Mesendoderm (in vitro differentiated cells): ENCODE results near the gene HLA-DMA.

Source experiments
- DNase-seq: peaks from one replicate; pipeline ENCODE4 v3.0.0; 2013
- H2AK5ac ChIP-seq: 2 replicates; pipeline ENCODE4 v1.6.1; 2013; ENCODE audit warnings: low read length, inconsistent platforms
- H2BK120ac ChIP-seq: 2 replicates; pipeline ENCODE4 v1.6.1; 2013; ENCODE audit warnings: low read depth, mild to moderate bottlenecking, low read length, moderate library complexity, mixed read lengths
- H2BK15ac ChIP-seq: replicated peaks from 2 replicates; pipeline ENCODE4 v1.6.1; 2013; ENCODE audit warnings: low read depth, mild to moderate bottlenecking, moderate library complexity
- H2BK5ac ChIP-seq: 2 replicates; pipeline ENCODE4 v1.6.1; 2013; ENCODE audit warnings: low read length, inconsistent platforms
- H3K18ac ChIP-seq: 2 replicates; pipeline ENCODE4 v1.6.1; 2013; ENCODE audit warnings: mild to moderate bottlenecking, low read length, mixed read lengths
- H3K23ac ChIP-seq: one replicate; pipeline ENCODE4 v1.6.1; 2013; ENCODE audit warnings: low read length
- H3K27ac ChIP-seq: 2 replicates; pipeline ENCODE4 v1.5.1; 2013; ENCODE audit warnings: low read depth, mild to moderate bottlenecking, inconsistent platforms, low read length, moderate library complexity
- H3K27me3 ChIP-seq: 2 replicates; pipeline ENCODE4 v1.6.1; 2013; ENCODE audit warnings: low read length, control low read depth, mild to moderate bottlenecking, inconsistent platforms; ENCODE audit not compliant: insufficient read depth, poor library complexity
- H3K36me3 ChIP-seq: 2 replicates; pipeline ENCODE4 v1.6.1; 2013; ENCODE audit warnings: low read length, inconsistent platforms; ENCODE audit not compliant: control insufficient read depth, insufficient read depth
- H3K4ac ChIP-seq: one replicate; pipeline ENCODE4 v1.6.1; 2013; ENCODE audit warnings: low read depth, mild to moderate bottlenecking, low read length, moderate library complexity
- H3K4me1 ChIP-seq: 2 replicates; pipeline ENCODE4 v1.6.1; 2013; ENCODE audit warnings: low read depth, low read length, inconsistent platforms; ENCODE audit not compliant: control insufficient read depth
- H3K4me2 ChIP-seq: 2 replicates; pipeline ENCODE4 v1.6.1; 2013; ENCODE audit warnings: low read length
- H3K4me3 ChIP-seq: 2 replicates; pipeline ENCODE4 v1.5.1; 2013; ENCODE audit warnings: mild to moderate bottlenecking, low read length
- H3K56ac ChIP-seq: one replicate; pipeline ENCODE4 v1.6.1; 2013; ENCODE audit warnings: low read length
- H3K79me1 ChIP-seq: 2 replicates; pipeline ENCODE4 v1.6.1; 2013; ENCODE audit warnings: low read length, inconsistent platforms
- H3K79me2 ChIP-seq: 2 replicates; pipeline ENCODE4 v1.6.1; 2013; ENCODE audit warnings: mild to moderate bottlenecking, low read length; ENCODE audit not compliant: control insufficient read depth, insufficient read depth
- H3K9ac ChIP-seq: 2 replicates; pipeline ENCODE4 v1.6.1; 2013; ENCODE audit warnings: low read length, inconsistent platforms
- H4K5ac ChIP-seq: one replicate; pipeline ENCODE4 v1.6.1; 2013; ENCODE audit warnings: low read length
- H4K8ac ChIP-seq: one replicate; pipeline ENCODE4 v1.6.1; 2013; ENCODE audit warnings: low read depth, mild to moderate bottlenecking, control low read depth, low read length, moderate library complexity
- WGBS: extraction: QIAGEN DNeasy Blood & Tissue Kit; methylation state at CpG from one replicate; pipeline ENCODE4 v1.1.7; 2013; ENCODE audit warnings: low lambda C conversion rate, missing lambda C conversion rate; ENCODE audit not compliant: insufficient coverage; ENCODE audit errors: extremely low coverage; 5-methylcytosine and 5-hydroxymethylcytosine counted together

Gene HLA-DMA

DNA sequence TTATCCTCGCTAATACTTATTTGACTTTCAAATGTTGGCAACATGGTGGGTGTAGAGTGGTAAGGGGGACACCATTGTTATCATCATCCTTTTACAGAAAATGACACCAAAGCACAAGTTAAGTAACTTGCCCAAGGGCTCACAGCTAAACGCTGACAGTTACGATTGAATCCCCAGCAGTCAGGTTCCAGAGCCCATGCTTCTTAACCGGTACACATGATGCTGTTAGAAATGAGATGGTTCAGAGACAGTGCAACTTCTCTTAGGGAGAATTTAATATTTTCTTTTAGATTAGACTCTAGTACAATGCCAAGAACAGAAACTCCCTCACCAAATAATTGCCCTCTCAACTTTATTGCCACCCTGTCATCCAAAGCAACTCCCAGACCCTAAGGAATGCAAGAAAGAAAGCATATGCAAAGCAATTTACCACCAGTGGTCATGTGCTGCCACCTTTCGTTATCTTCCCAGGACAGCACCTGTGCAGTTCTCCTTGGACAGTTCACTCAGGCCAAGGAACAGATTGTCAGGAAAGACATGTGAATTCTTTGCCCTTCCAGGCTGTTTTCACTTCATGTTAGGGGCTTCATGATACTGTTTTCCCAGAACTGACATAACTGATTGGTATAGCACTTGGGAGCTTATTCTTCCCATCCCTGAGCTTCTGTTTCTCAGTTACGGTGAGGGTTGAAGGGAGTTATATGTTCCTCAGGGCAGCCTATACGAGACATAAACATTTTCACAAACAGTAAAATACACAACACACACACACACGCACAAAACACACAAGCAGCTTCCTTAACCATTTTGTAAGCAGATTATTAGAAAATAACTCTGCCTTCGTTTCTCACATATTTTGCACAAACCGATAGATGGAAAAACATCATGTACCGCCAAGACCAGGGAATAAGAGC, 5.1 kb downstream of the HLA-DMA start:
- H2BK120ac ChIP-seq = no peak overlapping the region
- no peak overlapping the region for H3K27ac ChIP-seq
- no peak overlapping the region for H2AK5ac ChIP-seq
- no peak overlapping the region for H3K56ac ChIP-seq
- no peak overlapping the region for H3K4me3 ChIP-seq
- H3K79me2 ChIP-seq = no peaks in the 10 kb centered on the region
- no CpG with 5 or more reads among the region's 11 CpGs for WGBS
- H3K79me1 ChIP-seq = no peaks in the 10 kb centered on the region
- H3K27me3 ChIP-seq = no peaks in the 10 kb centered on the region
- H3K4ac ChIP-seq = no peak overlapping the region
- no peak overlapping the region for H4K8ac ChIP-seq
- DNase-seq = peak; percentile 74
- no peak overlapping the region for H3K4me2 ChIP-seq
- no peak overlapping the region for H3K18ac ChIP-seq
- no peak overlapping the region for H2BK5ac ChIP-seq
- H2BK15ac ChIP-seq = no peak overlapping the region
- H4K5ac ChIP-seq = no peak overlapping the region
- no peak overlapping the region for H3K23ac ChIP-seq
- no peaks in the 10 kb centered on the region for H3K36me3 ChIP-seq
- no peak overlapping the region for H3K9ac ChIP-seq
- H3K4me1 ChIP-seq = peaks cover 3% of the 10 kb centered on the region

DNA sequence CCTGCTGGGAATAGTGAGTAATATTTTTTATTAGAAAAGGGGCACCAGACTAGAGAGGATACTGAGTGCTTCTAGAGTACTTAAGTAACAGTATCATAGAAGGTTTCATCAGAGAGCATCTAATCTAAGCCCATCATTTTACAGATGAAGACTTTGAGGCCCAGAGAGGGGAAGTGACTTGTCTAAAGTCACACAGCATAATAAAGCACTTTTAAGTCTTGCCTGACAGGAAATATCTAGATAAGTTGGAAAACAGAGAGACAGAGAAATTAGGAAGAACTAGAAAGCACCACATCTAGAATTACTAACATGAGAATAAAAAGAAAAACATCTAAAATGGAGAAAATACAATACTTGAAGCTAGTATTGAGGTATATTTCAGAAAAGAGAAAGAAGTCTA, 6.0 kb downstream of the HLA-DMA start:
- Histone ChIP-seq H3K4me3 (no peak overlapping the region), H3K4me1 (no peaks in the 10 kb centered on the region), H3K56ac (no peak overlapping the region), H3K79me2 (no peaks in the 10 kb centered on the region), H3K27me3 (no peaks in the 10 kb centered on the region), H3K4me2 (no peak overlapping the region), H3K23ac (no peak overlapping the region), H4K5ac (no peak overlapping the region), H2BK15ac (no peak overlapping the region), H2BK120ac (no peak overlapping the region), H4K8ac (no peak overlapping the region), H3K79me1 (no peaks in the 10 kb centered on the region), H3K36me3 (no peaks in the 10 kb centered on the region), H2AK5ac (no peak overlapping the region), H3K27ac (no peak overlapping the region), H3K4ac (no peak overlapping the region), H3K18ac (no peak overlapping the region), H2BK5ac (no peak overlapping the region), H3K9ac (no peak overlapping the region)
- no peak for DNase-seq

DNA sequence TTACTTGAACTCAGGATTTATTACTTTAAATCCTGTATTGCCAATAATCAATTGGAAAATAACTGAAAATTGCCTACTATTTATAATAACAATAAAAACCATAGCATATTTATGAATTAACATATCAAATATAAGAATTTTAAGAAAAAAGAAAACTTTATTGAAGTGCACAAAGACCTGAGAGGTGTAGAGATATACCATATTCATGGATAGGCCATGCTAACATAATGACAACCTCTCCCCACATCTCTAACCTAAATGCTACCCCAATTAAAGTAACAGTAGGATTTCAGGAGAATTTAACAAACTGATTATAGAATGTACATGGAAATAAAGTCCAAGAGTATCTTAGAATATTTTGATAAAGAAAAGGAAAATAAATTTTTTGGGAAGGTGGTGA, 6.9 kb downstream of the HLA-DMA start:
- H3K18ac ChIP-seq = no peak overlapping the region
- H3K79me1 ChIP-seq = no peaks in the 10 kb centered on the region
- H4K5ac ChIP-seq = no peak overlapping the region
- H3K36me3 ChIP-seq = no peaks in the 10 kb centered on the region
- H3K27ac ChIP-seq = no peak overlapping the region
- H3K4me2 ChIP-seq = no peak overlapping the region
- no peak overlapping the region for H3K56ac ChIP-seq
- H2BK5ac ChIP-seq = no peak overlapping the region
- H3K79me2 ChIP-seq = no peaks in the 10 kb centered on the region
- H3K23ac ChIP-seq = no peak overlapping the region
- H2BK120ac ChIP-seq = no peak overlapping the region
- no peak overlapping the region for H3K4ac ChIP-seq
- H3K4me3 ChIP-seq = no peak overlapping the region
- H2BK15ac ChIP-seq = no peak overlapping the region
- H2AK5ac ChIP-seq = no peak overlapping the region
- H3K4me1 ChIP-seq = no peaks in the 10 kb centered on the region
- no peak overlapping the region for H3K9ac ChIP-seq
- H3K27me3 ChIP-seq = no peaks in the 10 kb centered on the region
- no peak for DNase-seq
- H4K8ac ChIP-seq = no peak overlapping the region

DNA sequence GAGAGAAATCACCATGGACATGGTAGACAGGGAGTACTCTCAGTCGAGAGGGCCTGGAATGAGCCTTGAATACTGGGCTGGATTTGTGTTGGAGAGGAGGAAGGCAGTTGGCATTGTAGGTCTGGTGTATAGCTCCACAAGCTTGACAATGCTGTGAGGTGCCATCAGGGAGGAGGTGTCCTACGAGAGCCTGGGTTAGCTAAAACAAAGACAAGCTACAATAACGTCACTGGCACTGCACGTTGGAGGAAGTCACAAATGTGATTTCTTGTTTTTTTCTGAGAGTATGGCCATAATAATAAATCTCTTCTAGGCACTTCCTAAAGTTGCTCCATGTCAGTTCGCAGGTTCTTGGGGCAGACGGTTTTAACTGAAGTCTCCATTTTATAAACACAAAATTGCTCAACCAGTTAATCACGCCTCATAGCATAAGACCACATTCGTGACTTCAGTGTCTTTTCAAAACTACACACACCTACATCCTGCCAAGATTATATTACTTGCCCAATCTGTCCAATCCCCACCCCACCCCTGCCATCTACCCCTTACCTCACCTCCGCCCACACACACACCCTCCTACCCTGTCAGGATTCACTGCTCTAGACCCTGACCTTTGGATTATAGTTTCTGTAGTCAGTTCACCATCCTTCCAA, 7.7 kb downstream of the HLA-DMA start:
- no CpG with 5 or more reads among the region's 9 CpGs for WGBS
- DNase-seq = no peak
- H3K4me1 ChIP-seq = no peaks in the 10 kb centered on the region

DNA sequence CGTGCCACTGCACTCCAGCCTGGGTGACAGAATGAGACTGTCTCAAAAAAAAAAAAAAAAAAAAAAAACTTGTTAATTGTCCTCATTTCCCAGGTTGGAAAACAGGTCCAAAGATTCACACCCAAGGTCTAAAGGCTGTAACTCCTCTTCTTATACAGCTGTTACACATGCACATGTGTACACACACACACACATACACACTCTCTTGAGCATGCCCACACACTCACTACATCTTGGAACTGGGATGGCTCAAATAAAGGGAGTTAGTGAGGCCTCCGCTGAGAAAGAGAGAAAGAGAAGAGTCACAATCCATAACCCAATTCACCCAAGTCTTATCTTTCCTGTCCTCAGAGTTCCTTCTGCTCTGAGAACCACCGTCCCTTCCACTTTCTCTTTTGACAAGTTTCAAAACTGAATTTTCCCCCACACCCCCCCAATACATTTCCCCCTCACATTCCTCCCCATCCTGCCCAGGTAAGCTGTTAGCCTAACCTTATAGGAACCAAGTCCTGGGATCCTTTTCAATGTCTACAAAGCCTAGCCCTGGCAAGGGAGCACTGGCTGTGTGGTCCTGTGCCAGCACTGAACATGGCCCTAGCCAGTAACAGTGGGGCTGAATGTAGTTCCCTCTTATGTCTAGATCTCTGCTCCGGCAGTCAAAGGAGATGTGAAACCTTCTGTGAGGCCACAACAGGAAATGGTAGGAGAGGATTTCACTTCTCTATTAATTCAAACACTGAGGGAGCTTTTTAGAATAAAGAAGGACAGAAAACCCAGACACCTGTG, 8.8 kb downstream of the HLA-DMA start:
- Histone ChIP-seq H3K56ac (no peak overlapping the region), H3K4me3 (no peak overlapping the region), H3K79me1 (no peaks in the 10 kb centered on the region), H4K8ac (no peak overlapping the region), H4K5ac (no peak overlapping the region), H2BK5ac (no peak overlapping the region), H3K23ac (no peak overlapping the region), H3K27me3 (no peaks in the 10 kb centered on the region), H3K18ac (no peak overlapping the region), H3K4ac (no peak overlapping the region), H3K79me2 (no peaks in the 10 kb centered on the region), H2BK15ac (no peak overlapping the region), H2BK120ac (no peak overlapping the region), H3K27ac (no peak overlapping the region), H3K4me2 (no peak overlapping the region), H2AK5ac (no peak overlapping the region), H3K9ac (no peak overlapping the region), H3K36me3 (no peaks in the 10 kb centered on the region), H3K4me1 (no peaks in the 10 kb centered on the region)
- DNase-seq = no peak
- WGBS = no CpG with 5 or more reads among the region's 4 CpGs

More for the DNA sequence above, 7.7 kb downstream of the HLA-DMA start:
- no peaks in the 10 kb centered on the region for H3K79me1 ChIP-seq
- no peak overlapping the region for H2BK120ac ChIP-seq
- no peak overlapping the region for H3K23ac ChIP-seq
- H3K4me3 ChIP-seq = no peak overlapping the region
- H2AK5ac ChIP-seq = no peak overlapping the region
- H3K27me3 ChIP-seq = no peaks in the 10 kb centered on the region
- H3K18ac ChIP-seq = no peak overlapping the region
- H3K4ac ChIP-seq = no peak overlapping the region
- no peak overlapping the region for H4K5ac ChIP-seq
- H3K36me3 ChIP-seq = no peaks in the 10 kb centered on the region
- no peak overlapping the region for H3K27ac ChIP-seq
- no peak overlapping the region for H2BK5ac ChIP-seq
- no peak overlapping the region for H3K4me2 ChIP-seq
- no peaks in the 10 kb centered on the region for H3K79me2 ChIP-seq
- H3K56ac ChIP-seq = no peak overlapping the region
- no peak overlapping the region for H3K9ac ChIP-seq
- no peak overlapping the region for H4K8ac ChIP-seq
- no peak overlapping the region for H2BK15ac ChIP-seq
